OCI-LY7 (cell line): ENCODE measurements around the gene JAZF1.
"Not testable (repeated sequence)": the region's sequence is repeated elsewhere in the genome, so short reads cannot be mapped to it uniquely, and the experiment has no call there.

Source experiments
- CTCF ChIP-seq: fragments of 200-600 bp; sonication (generic); conservative IDR thresholded peaks from 2 replicates; pipeline ENCODE4 v1.5.1; 2014; ENCODE audit warnings: mild to moderate bottlenecking, antibody characterized with exemption, low read length, moderate library complexity, mixed read lengths
- EZH2phosphoT487 ChIP-seq: fragments of 200-600 bp; sonication (generic); IDR thresholded peaks from 2 replicates; pipeline ENCODE4 v1.6.1; 2018; ENCODE audit warnings: low read depth, borderline replicate concordance, mild to moderate bottlenecking, mixed run types, antibody characterized with exemption, low read length, moderate library complexity, mixed read lengths

GRCh38 chr7:27886710-27887109 is 293.9 kb downstream of the JAZF1 start:
- not testable (repeated sequence) for TF ChIP-seq CTCF, EZH2phosphoT487
